Endometrial microvascular endothelial cells (primary cell): ENCODE data around the gene CACNA1E. TPM values are rescaled to one million over a fixed set of nuclear protein-coding genes. Genes with fewer than 3 reads are reported as not detected.

Experiments
- in situ Hi-C: cut with HindIII; loops from 2 replicates; pipeline ENCODE4 v1.10.0; 2017; ENCODE audit warnings: low sequenced_read_pairs, low pct_unique_long_range_greater_than_20kb; ENCODE audit errors: inconsistent ontology term
- total RNA-seq: library from RNA; depleted of rRNA; stranded (reverse); fragments of >200 nt; gene quantifications from one replicate; pipeline ENCODE4 v1.2.3, GENCODE V29; 2015; ENCODE audit errors: inconsistent ontology term

Gene CACNA1E
- total RNA-seq, 1 donor from 2014 or later: not detected

DNA sequence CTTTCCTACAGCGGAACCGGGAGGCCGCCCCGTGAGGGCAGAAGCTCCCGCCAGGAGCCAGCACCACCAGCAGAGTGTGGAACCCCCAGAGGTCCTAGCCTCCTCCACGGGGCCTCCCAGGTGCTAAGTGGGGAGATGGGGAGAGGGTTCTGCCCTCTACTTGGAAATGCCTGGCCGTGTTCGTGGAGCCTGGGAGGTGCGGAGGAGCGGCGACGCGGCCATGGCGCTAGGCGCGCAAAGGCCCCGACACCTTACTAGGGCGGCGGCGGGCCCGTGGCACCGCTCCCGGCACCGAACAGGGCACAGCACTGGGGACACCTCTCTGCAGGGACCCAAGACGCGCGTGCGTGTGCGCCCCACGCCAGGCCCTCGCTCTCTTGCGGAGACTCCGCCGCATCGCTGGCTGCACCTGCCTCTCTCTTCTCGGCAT, 1.3 kb upstream of the CACNA1E start:
- in situ Hi-C loops: no loop called here

DNA sequence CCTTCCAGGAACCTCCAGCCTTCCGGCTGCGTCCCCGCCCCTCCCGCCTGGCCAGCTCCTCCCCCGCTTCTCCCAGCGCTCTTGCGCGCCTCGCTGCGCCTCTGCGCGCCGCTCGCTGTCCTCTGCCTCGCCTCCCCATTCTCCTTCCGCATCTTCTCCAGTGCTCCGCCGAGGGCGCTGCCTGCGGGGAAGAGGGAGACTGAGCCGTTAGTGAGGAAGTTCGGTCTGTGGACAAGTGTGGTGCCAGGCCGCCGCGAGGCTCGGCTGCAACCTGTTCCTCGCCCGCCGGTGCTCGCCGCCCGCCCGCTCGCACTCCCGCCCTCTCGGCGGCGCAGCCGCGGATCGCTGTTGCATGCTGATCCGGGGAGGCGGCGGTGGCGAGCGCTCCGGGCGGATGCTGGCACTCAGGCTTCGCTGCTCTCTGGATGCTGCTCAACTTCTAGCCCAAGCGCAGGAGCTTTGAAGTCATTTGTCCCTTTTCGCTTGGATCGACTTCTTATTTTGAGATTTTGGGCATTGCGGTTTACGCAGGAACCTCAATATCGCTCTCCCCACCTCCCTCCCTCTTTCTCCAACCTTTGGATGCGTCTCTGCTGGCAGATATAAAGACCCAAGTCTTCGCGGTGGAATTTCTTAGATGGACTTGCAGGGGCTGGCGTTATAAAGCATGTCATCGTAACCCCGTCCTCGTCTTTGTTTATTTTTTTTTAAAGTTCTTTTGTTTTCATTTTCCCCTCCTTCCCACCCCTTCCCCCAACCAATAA, 614 bp upstream of the CACNA1E start:
- in situ Hi-C loops: no loop called here

DNA sequence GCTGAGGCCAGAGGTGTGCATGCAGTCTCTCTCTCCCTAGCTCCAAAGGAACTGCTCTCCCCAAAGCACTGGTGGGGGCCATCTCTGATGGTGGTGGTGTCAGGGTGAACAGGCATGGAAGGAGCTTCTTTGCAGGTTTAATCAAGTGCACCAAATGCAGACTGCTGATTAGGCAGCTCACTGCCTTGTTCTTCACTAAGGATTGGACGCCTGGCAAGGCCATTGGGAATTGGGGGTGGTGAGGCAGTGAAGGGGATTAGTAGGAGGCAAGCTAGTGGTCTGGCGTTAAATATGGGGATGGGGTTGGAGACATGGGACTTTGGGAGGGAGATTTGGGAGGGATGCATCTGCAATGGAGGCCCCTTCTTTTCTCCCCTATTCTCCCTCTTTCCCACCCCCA, 1.5 kb downstream of the CACNA1E start:
- in situ Hi-C loops: no loop called here

DNA sequence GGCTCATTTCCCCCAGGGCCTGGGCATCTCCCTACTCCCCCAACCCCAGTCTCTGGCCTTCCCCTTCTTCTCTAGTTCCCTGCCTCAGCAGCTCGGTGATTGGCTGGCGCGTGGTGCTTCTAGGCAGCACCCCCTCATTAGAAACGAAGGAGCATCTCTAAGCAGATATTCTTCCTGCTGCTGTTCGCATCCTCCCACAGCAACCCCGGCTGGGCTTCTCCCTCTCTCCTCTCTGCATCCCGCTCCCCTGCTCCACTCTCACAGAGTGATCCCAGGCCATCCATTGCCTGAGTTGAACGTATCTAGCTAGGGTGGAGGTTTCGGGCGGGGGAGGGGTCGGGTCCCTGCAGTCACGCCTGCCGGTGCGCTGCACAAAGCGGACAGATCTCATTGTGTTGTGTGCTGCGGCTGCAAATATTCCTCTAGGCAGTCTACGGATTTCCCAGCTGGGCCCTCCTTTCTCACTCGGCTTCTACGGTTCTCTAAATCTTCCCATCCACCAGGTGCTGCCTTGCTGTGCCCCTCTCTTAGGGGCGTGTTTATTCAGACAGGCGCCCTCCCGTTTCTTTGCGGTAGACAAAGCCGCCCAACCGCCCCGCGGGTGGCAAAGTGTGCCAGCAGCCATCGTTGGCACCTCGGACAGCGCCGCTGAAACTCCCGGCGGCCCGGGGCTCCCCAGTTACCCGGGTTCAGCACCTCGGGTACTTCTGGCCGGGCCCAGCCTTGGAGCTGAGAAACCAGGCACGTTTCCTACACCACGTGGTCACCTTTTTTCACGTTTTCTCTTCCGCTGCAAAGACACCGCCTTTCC, 2.2 kb downstream of the CACNA1E start:
- in situ Hi-C loops: no loop called here

DNA sequence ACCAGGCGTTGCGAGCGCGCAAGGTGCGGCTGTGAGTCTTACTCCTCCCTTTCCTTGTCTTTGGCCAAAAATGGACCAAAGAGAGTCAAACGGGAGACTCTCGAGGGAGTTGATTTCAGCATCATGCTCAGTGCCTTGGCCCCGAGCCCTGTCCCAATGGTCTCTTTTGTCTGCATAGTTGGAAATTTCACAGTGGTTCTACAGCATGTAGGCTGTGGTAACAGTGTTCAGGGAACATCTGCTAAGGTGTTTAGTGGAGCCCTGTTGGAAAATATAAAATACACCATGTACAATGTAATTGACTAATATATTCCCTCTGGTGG, 2.7 kb downstream of the CACNA1E start:
- in situ Hi-C loops: no loop called here

DNA sequence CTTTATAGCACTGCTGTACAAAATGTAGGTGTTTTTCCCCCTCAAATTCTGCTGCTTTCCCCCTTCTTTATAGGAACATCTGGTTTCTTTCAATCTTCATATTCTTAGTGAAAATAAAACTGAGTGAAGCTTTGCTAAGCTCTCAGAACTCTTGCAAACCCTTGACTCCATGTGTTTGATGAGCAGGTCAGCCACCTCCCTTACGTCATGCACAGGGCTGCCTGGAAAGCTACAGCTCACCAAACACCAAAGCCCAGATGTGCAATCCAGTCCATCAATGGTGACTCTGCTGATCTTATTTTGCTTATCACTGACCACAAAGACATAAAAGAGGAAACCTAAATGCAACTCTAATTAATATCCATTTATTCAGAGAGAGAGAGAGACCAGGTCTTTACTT, 5.5 kb downstream of the CACNA1E start:
- in situ Hi-C loops: no loop called here

DNA sequence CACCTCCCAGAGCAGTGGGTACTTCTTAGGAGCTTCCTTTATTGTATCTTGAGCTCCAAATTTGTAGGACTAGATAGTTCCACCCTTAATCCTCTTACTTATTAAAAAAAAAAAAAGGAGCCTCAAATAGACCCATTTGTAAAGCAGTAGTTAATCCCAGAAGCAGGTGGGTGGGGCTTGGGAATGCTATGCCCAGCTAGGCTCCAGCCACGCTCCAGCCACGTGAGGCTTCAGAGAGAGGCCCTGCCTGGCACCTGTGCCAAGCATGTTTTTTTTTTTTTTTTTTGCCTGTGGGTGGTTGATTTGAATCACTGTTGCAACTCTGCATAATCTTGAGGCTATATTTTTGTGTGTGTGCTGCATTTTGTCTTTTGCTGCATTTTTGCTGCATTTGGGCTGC, 7.0 kb downstream of the CACNA1E start:
- in situ Hi-C loops: no loop called here

DNA sequence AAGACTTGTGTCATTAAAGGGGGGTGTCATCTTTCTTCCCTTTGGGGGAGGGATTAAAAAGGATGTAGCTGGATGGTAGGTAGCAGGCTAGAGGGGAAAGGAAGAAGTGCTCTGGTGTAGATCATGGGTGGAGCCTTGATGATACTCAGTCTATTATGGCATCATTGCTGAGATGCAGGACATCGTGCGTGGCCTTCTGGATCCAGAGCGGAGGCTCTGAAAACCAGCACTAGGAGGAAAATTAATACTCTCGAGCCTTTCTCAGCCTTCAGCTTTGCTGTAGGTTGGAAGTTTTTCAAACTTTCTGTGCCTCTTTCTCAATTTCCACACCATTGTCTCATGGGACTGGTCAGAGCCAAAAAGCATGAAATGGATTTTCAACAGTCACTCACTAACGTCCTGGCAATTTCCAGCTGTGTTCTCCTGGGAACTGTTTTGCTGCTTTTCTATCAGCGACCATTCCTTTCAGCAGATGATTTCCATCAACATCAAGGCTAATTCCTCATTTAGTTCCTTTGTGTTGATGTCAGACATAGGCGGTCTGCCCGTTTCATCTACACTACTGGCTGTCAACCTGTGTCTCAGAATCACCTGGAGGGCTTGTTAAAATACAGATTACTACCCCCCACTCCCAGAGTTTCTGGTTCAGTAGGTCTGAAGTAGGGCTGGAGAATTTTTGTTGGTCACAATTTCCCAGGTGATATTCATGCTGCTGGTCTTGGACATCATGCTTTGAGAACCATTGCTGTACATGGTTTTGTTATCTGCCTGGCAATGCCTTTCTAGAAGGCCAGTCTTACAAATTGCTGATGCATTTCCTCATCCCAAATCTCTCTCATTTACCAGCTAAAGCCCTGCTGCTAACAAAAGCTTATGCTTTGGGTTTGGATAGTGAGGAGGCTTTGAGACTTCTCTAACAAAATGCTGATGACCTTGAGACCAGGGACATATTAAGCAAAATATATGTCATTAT, 7.7 kb downstream of the CACNA1E start:
- in situ Hi-C loops: no loop called here

DNA sequence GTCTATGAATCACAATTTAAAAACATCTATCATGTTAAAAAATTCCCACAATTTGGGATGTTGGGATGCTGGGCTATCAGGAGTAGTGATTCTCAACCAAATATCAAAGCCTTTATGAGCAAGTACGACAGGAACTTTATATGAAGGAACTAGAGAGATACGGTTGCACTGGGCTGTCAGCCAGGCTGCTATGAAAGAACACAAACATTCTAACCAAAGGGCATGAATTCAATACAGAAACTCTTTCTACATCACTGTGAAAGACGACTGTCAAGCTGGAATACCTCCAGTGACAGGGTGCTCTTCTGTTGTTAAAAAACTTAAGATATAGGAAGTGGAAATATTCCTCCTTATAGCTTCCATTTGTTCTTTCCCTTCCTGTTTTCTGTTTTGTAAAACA, 9.8 kb downstream of the CACNA1E start:
- in situ Hi-C loops: no loop called here

DNA sequence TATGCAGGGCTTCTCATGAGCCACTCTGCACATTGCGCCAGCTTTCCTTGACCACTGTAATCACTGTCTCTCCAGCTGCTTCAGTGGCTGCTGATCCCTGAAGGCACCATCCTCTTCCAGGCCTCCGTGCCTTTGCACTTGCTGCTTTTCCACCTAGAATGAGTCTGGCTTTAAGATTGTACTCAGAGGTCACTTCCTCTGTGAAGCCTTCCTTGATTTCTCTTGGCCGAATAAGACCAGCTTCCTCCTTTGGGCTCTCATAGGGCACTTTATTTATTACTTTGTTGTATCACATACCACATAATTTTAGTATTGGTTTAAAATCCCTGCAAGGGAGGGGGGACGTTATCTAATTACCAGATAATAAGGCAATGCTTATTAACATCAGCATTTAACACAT, 10.6 kb downstream of the CACNA1E start:
- in situ Hi-C loops: no loop called here

DNA sequence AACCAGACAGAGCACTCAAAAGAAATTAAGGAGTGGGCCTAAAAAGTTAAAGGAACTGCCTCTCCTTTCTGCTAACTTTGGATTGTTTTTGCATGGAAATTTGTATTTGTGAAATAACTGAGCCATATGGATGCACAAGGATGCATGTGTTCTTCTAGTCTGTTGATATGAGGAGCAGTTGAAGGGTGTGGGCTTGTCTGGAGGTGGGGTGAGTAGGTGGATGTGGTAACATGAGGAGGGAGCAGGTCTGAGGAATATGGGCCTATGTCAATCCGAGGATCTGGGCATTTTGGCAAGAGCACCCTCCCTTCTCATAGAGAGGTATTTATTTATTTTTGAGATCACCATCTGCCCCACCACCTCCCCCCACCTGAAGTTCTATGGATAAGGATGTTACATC, 13.4 kb downstream of the CACNA1E start:
- in situ Hi-C loops: no loop called here

DNA sequence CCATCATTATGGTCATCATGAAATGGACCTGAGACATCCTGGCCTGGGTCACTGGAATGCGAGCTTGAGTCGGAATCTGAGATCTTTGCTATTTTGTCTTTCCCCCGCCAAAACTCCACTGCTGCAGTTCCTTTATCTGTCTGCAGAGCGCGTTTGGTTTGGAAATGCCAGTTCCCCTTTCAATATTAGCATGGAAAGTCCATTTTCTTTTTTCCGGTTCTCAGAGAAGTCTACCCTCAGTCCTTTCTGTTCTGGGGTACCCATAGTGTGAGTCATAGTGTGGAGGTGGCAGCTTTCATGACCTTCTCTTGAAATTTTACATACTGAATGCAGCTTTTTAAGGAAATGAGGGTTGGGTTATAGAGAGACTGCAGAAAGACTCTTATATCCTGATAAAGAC, 14.6 kb downstream of the CACNA1E start:
- in situ Hi-C loops: no loop called here

DNA sequence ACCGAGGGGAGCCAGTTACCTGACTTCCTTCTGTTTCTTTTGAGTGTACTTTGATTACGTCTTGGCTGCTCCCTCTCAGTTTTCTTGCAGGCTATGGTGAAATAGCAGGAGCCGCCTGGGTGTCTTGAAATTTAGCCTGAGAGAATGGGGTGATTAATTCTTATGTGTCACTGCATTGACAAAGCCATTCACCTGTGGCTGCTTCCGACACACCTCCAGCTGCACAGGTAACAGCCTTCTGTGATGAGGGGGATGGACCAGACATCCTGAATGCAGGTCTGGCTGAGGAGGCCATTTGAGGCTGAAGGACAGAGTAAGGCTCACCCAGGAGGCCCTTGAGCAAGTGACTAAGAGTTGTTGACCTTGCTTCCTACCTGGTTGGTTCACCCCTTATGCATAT, 16.5 kb downstream of the CACNA1E start:
- in situ Hi-C loops: no loop called here

DNA sequence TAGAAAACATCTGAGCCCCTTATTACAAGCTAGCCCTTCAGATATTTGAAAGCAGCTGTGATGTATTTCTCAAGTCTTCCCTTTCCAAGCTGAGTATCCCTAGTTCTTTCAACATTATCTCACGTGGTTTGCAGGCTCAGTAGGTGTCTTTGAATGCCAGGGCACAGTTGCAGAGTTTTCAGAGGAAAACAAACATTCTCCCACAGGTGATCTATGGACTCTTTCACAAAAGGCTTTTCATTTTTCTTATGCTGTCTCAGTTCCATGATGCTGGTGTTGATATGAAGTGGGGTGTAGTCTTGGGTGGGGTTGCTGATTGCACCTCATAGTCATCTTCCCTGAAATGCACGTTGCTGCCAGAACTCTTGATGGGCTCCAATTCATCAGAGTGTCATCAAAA, 17.3 kb downstream of the CACNA1E start:
- in situ Hi-C loops: no loop called here

DNA sequence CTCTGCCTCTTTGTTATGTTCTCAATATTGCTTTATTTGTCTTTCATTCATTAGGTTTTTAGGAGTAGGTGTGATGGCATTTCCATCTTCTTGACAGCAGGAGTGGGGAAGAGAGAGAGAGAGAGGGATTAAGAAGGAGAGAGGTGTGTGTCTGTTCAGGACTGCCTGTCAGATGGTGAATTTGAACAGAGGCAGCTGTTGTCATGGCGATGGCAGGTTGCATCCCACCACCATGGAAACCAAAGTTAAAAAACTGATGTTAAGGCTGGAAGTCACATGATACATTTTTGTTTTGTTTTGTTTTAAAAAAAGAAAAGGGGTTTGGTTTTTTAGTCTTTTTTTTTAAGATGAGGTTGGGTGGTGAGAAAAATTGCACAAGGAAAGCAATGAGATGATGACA, 18.3 kb downstream of the CACNA1E start:
- in situ Hi-C loops: no loop called here

DNA sequence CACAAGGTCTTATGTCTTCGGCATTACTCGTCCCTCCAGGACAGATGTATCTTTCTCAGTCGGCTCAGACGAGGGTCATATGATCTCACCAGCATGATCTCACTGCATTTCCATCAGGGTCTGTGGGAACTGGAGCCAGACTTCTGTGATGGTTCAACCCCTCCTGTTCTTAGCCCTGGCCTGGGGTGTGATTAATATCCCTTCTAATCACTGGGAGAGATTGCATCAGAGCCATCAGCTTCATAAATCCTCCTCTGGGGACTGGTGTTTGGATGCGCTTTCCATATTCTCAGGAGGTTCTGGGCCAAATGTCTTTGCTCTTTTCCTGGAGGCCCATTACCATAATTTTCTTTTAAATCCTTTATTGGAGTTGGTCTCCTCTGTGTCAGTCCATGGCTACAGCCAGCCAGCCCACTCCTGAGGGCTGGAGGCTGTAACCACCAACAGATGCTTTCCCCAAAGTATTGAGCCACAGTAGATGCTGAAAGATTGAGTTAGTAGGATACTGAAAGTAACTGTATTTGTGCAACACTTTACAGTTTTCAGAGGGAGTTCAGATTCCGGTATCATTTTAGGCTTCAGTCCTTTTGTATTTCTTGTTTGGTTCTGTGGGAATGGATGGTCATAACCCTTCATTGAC, 20.0 kb downstream of the CACNA1E start:
- in situ Hi-C loops: no loop called here

DNA sequence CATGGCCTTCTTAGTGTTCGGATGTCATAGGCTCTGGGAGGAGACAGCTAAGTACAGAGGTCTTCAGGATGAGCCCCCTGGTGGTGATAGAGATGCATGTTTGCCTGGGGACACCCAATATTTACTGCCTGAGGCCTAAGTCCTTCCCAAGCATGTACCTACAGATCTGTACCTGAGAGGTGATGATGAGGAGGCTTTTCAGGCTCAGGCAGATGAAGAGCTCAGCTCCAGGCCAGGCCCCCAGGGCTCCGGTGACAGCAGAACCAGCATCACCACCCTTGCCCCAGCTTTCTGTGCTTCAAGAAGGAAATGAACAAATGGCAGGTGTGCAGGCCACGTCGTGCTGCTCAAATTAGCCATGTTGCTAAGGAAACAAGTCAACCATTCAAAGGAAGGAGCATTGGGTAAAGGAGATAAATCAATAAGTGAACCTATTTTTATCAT, 21.1 kb downstream of the CACNA1E start:
- in situ Hi-C loops: no loop called here

DNA sequence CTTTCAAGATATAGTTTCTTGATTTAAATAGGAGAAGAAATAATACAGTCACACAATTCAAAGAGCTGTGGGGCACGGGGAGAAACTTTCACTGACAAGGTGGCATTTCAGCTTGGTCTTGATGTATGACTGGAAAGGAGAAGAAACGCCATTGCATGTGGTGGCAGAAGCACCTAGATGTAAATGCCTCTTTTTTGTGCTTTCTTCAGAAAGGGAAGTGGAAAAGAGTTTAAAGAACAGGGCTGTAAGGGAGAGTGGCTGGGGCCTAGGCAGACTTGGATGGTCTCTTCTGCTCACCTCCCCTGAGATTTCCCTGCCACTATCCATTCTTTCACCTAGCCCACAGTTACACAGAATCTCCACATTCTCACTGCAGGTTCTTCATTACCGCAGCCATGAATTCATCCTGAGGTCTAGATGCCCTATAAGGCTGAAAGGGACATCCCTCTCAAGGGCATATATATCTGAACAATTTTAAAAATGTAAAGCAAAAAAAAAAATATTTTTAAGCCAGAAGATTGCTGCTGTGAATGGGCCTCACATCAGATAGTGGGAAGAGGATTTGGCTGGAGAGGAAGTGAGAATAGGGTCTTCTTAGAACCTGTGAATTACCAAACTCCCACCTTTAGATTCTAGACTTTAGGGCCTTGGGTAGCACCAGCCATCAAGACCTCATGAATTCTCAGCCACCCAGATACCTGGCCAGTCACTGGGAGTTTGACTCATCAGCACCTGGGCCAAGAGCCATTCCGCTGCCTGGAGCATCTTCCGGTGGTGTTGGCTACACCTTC, 23.4 kb downstream of the CACNA1E start:
- in situ Hi-C loops: no loop called here
